ENCODE data around the gene TREM1. TPM values are rescaled to one million over a fixed set of nuclear protein-coding genes. Genes with fewer than 3 reads are reported as not detected.

Gene TREM1
- total RNA-seq (ENCODE audit: unreplicated experiment) = 0.38 TPM
- long read RNA-seq = 0 reads

DNA sequence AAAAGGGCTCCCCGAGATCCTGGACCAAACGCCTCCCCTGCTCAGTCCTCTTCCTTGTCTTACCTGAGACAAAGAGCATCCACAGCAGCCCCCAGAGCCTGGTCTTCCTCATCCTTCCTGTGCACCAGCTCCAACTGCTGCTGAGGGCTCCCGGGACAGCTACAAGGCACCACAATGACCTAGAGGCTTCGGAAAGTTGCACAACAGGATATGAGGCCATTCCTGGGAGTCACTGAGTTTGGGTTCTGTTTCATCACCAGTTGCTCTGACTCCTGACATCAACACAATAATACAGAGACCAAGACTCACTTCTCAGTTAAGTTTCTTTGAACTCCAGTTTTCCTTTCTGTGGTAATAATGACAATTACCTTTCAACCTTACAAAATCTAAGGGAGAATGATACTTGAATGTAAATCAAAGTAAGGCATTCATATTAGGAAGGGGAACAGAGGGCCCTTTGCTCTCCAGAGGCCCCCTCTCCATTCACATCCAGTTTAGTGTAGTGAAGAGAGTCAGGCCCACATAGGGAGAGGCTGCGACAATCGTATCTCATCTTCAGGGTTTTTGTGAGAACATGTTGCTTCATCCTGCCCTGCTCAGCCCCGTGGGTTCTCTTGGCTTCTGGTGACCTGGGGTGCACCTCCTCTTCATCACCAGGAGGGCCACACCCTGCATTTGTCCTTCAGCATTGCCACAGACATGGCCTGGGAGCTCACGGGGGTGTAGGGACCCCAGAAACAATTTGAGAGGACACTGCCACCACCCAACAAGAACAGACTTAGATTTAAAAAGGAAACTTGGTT lies at the start of gene TREM1:
Gene TREM1, minus strand, starts transcription at position 139 of the 803 bp plus-strand sequence. Its CDS starts 27 bp downstream, at position 112.
- Mint-ChIP-seq H3K4me3 (ENCODE audit: unreplicated experiment) (no peak within 1 kb of the TSS), H3K27me3 (ENCODE audit: unreplicated experiment) (no peaks in the 10 kb centered on the region), H3K27ac (ENCODE audit: unreplicated experiment) (no peak within 1 kb of the TSS), H3K36me3 (ENCODE audit: low read depth, unreplicated experiment) (no peaks in the 10 kb centered on the region), H3K9me3 (ENCODE audit: unreplicated experiment) (no peaks in the 10 kb centered on the region), H3K4me1 (ENCODE audit: unreplicated experiment) (peaks cover 5% of the 10 kb centered on the region)
- TF ChIP-seq, protein P1, sequence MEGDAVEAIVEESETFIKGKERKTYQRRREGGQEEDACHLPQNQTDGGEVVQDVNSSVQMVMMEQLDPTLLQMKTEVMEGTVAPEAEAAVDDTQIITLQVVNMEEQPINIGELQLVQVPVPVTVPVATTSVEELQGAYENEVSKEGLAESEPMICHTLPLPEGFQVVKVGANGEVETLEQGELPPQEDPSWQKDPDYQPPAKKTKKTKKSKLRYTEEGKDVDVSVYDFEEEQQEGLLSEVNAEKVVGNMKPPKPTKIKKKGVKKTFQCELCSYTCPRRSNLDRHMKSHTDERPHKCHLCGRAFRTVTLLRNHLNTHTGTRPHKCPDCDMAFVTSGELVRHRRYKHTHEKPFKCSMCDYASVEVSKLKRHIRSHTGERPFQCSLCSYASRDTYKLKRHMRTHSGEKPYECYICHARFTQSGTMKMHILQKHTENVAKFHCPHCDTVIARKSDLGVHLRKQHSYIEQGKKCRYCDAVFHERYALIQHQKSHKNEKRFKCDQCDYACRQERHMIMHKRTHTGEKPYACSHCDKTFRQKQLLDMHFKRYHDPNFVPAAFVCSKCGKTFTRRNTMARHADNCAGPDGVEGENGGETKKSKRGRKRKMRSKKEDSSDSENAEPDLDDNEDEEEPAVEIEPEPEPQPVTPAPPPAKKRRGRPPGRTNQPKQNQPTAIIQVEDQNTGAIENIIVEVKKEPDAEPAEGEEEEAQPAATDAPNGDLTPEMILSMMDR (IDR thresholded peaks at IDR 0.05; ENCODE audit: unreplicated experiment) = no peak
- no peak for DNase-seq (ENCODE audit: low spot score)

DNA sequence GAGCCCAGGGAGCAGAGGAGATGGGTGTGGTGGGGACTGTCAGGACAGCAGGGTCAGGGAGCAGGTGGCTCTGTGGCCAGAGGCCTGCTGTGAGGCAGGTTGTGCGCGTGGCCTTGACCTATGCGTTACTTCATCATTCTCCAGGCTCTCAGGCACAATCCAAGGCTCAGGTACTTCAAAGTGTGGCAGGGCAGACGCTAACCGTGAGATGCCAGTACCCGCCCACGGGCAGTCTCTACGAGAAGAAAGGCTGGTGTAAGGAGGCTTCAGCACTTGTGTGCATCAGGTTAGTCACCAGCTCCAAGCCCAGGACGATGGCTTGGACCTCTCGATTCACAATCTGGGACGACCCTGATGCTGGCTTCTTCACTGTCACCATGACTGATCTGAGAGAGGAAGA lies 49.5 kb upstream of the TREM1 start:
- Mint-ChIP-seq H3K4me3 (ENCODE audit: unreplicated experiment) (no peak overlapping the region), H3K4me1 (ENCODE audit: unreplicated experiment) (no peaks in the 10 kb centered on the region), H3K27ac (ENCODE audit: unreplicated experiment) (no peak overlapping the region), H3K36me3 (ENCODE audit: low read depth, unreplicated experiment) (no peaks in the 10 kb centered on the region), H3K9me3 (ENCODE audit: unreplicated experiment) (no peaks in the 10 kb centered on the region), H3K27me3 (ENCODE audit: unreplicated experiment) (peaks cover 14% of the 10 kb centered on the region)
- TF ChIP-seq, protein P1 (IDR thresholded peaks at IDR 0.05; ENCODE audit: unreplicated experiment) = no peak
- DNase-seq (ENCODE audit: low spot score) = no peak

DNA sequence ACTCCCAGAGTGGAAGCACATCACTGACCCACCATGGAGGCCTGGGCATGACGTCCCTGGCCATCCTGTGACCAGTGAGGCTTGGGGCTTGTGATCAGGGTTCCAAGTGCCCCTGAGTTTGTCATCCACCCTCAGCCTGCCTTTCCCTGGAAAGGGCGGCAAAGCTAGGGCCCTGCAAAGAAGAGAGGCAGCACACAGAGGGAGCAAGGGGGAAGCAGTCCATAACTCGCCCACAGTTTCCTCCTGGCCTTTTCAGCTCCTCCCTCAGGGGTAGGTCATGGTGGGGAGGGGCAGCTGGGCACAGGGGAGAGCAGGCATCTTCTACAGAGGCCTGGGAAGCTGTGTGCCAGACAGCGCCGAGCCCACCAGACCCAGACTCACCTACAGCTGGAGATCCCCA lies 48.8 kb upstream of the TREM1 start, which contains the start of gene NCR2:
Gene NCR2, plus strand, starts transcription at position 313 of the 400 bp plus-strand sequence. CDS start 269 bp downstream, outside the sequence.
- no peak for DNase-seq (ENCODE audit: low spot score)
- H3K36me3 Mint-ChIP-seq (ENCODE audit: low read depth, unreplicated experiment) = no peaks in the 10 kb centered on the region
- no peaks in the 10 kb centered on the region for H3K9me3 Mint-ChIP-seq (ENCODE audit: unreplicated experiment)
- H3K27me3 Mint-ChIP-seq (ENCODE audit: unreplicated experiment) = peaks cover 14% of the 10 kb centered on the region
- H3K4me1 Mint-ChIP-seq (ENCODE audit: unreplicated experiment) = no peaks in the 10 kb centered on the region
- H3K4me3 Mint-ChIP-seq (ENCODE audit: unreplicated experiment) = no peak within 1 kb of the TSS
- no peak within 1 kb of the TSS for H3K27ac Mint-ChIP-seq (ENCODE audit: unreplicated experiment)
- TF ChIP-seq, protein P1 (IDR thresholded peaks at IDR 0.05; ENCODE audit: unreplicated experiment) = no peak

DNA sequence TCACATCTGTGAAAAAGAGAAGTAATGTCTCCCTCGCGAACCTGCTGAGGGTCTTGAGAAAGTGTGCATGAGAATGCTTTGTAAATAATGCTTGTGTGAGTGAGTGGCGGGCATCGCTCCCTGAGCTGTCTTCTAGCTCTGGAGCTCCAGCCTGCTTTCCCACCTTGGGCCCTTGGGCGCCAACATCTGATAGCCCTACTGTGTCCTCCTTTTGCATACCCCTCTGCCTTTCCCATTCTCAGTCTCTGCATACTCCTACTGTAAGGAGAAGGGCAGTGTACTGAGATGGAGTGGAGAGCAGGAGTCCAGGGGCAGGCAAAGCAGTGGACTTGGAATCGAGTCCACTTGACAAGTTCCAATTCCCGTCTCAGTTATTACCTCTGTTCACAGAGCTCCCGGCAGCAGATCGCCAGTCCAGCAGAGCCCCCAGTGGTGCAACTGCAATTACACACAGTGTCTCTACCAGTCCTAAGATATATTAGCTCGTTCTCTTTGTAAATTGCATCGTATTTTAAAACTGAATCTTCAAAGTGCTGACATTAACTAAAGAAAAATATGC lies 48.1 kb upstream of the TREM1 start:
- no peak for DNase-seq (ENCODE audit: low spot score)
- Mint-ChIP-seq H3K27ac (ENCODE audit: unreplicated experiment) (no peak overlapping the region), H3K4me3 (ENCODE audit: unreplicated experiment) (no peak overlapping the region), H3K9me3 (ENCODE audit: unreplicated experiment) (no peaks in the 10 kb centered on the region), H3K36me3 (ENCODE audit: low read depth, unreplicated experiment) (no peaks in the 10 kb centered on the region), H3K27me3 (ENCODE audit: unreplicated experiment) (peaks cover 14% of the 10 kb centered on the region), H3K4me1 (ENCODE audit: unreplicated experiment) (no peaks in the 10 kb centered on the region)
- TF ChIP-seq, protein P1 (IDR thresholded peaks at IDR 0.05; ENCODE audit: unreplicated experiment) = no peak

All from endothelial cell (in vitro differentiated cells).